Caco-2 (cell line): ENCODE data around the gene WDR27. TPM values are rescaled to one million over a fixed set of nuclear protein-coding genes. Genes with fewer than 3 reads are reported as not detected.

ENCODE experiments used
- BruUV-seq: library from RNA; stranded (reverse); fragments of 400-500 nt; replicated peaks from 2 replicates; lab custom pipeline; 2021; lab: Mats Ljungman, UMichigan
- CTCF ChIA-PET: fragments of 300-600 bp; sonication (Branson Sonifier 250); formaldehyde crosslinking; loops from one replicate; lab custom pipeline; 2022; ENCODE audit warnings: antibody characterized with exemption; lab: Charles Lee
- POLR2A ChIA-PET: fragments of 300-600 bp; sonication (Branson Sonifier 250); formaldehyde crosslinking; loops from one replicate; lab custom pipeline; 2022; ENCODE audit warnings: antibody characterized with exemption; lab: Charles Lee
- DNase-seq, 2 experiments: peaks; one replicate each; pipeline versions ENCODE4 v3.0.0 to v3.0.0-alpha.2; 2020 to 2022
- H3K27me3 ChIP-seq: replicated peaks from 2 replicates; pipeline ENCODE4 v1.6.0; 2011; ENCODE audit warnings: low read length; ENCODE audit not compliant: control insufficient read depth, insufficient read depth
- H3K36me3 ChIP-seq: 2 replicates; pipeline ENCODE4 v1.5.1; 2011; ENCODE audit warnings: low read length; ENCODE audit not compliant: control insufficient read depth, insufficient read depth
- H3K4me1 ChIP-seq: fragments of 250-450 bp; sonication (Bioruptor Pico); 2 replicates; pipeline ENCODE4 v1.5.1; 2020; ENCODE audit warnings: mild to moderate bottlenecking
- H3K4me3 ChIP-seq: 2 replicates; pipeline ENCODE4 v1.5.1; 2011; ENCODE audit warnings: low read depth, mild to moderate bottlenecking, control low read depth, low read length
- H3K9me3 ChIP-seq: fragments of 250-450 bp; sonication (Bioruptor Pico); 2 replicates; pipeline ENCODE4 v1.5.1; 2020; ENCODE audit warnings: mild to moderate bottlenecking, moderate library complexity
- H3K27ac Mint-ChIP-seq: one replicate; pipeline ENCODE4 v1.8.0; 2022; ENCODE audit warnings: mixed read lengths; ENCODE audit not compliant: unreplicated experiment
- H3K27me3 Mint-ChIP-seq: one replicate; pipeline ENCODE4 v1.8.0; 2022; ENCODE audit warnings: mixed read lengths; ENCODE audit not compliant: insufficient read depth, unreplicated experiment
- H3K36me3 Mint-ChIP-seq: one replicate; pipeline ENCODE4 v1.8.0; 2022; ENCODE audit warnings: mild to moderate bottlenecking, mixed read lengths; ENCODE audit not compliant: insufficient read depth, unreplicated experiment
- H3K4me1 Mint-ChIP-seq: one replicate; pipeline ENCODE4 v1.8.0; 2022; ENCODE audit warnings: low read depth, mixed read lengths; ENCODE audit not compliant: unreplicated experiment
- H3K4me3 Mint-ChIP-seq: one replicate; pipeline ENCODE4 v1.8.0; 2022; ENCODE audit warnings: mild to moderate bottlenecking, moderate library complexity, mixed read lengths; ENCODE audit not compliant: unreplicated experiment
- H3K9me3 Mint-ChIP-seq: one replicate; pipeline ENCODE4 v1.8.0; 2022; ENCODE audit warnings: mixed read lengths; ENCODE audit not compliant: unreplicated experiment
- intact Hi-C: fragments of 100-400 bp; cut with micrococcal nuclease; formaldehyde crosslinking; loops from one replicate; pipeline ENCODE4 v1.10.0; 2022; ENCODE audit not compliant: unreplicated experiment
- total RNA-seq: library from RNA; stranded (reverse); gene quantifications from 2 replicates; pipeline ENCODE4 v1.2.3, GENCODE V29; 2022
- TF ChIP-seq, protein P1 (sequence below), 2 experiments: fragments of 200-600 bp in 1 of 2; IDR thresholded peaks; 1 replicate in 1 of 2; 2 replicates in 1 of 2; pipeline versions ENCODE4 v1.5.1 to v1.8.0; 2011 to 2022; ENCODE audit warnings: antibody characterized with exemption in 1 of 2, control low read depth in 1 of 2, inconsistent platforms in 1 of 2, low read depth in 1 of 2, low read length in 1 of 2, mild to moderate bottlenecking in 1 of 2, moderate library complexity in 1 of 2; ENCODE audit not compliant: insufficient read depth in 1 of 2, severe bottlenecking in 1 of 2, unreplicated experiment in 1 of 2

The WDR27 gene
- total RNA-seq, 1 experiment from 2014 or later, result 62.9 TPM

DNA sequence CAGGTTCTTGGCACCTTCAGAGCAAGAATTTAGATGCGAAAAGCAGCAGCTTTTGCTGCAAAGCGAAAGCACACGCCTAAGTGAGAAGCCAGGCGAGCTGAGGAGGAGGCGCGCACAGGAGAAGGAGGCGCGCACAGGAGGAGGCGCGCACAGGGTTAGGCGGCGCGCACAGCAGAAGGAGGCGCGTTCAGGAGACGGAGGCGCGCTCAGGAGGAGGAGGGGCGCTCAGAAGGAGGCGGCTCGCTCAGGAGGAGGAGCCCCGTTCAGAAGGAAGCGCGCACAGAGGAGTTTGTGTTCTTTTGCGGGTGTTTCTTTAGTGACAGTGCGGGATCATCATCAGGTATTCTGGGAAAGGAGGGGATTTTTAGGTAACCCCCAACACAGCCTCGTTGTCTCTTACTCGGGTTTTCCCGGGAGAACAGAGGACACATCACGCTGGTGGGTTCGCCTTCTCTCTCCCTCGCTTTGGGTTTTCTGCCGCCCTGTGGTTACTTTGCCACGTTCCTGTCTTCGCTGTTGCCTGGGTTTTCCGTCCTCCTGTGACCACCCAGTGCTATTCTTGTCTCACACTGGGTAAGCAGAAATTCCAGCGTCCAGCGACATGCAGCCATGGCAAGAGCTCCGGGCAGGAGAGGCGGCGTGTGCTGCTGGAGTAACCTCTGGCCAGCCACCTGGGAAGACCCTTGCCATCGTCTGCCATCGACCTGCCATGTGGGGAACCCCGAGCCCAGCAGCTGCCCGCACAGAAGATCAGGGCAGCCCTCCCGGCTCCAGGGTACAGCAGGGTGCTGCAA, 47.0 kb downstream of the WDR27 start:
- intact Hi-C loops, result no loop called here

DNA sequence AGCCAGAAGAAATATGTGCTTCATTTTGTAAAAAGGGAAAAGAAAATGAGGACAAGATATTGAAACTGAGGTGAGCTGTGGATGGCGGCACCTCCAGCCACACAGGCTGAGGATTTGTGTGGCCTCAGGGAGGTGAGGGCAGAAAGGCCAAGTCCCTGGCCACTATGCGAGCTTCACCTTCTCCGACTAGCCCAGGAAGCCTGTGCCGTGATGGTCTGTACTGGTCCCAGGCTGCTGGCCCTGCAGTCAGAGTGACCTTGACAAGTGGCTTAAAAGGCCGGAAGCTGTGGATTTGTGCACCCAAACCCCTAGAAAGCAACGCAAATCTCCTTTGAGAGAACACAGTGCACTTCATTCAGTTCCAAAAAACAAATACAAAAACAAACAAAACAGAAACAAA, 48.1 kb downstream of the WDR27 start:
- H3K4me1 Mint-ChIP-seq, result no peaks in the 10 kb centered on the region
- intact Hi-C loops, result no loop called here
- H3K4me3 Mint-ChIP-seq, result no peak overlapping the region
- ChIA-PET POLR2A (no interaction called here), CTCF (no interaction called here)
- Histone ChIP-seq H3K4me1 (no peaks in the 10 kb centered on the region), H3K27me3 (no peaks in the 10 kb centered on the region), H3K36me3 (no peaks in the 10 kb centered on the region), H3K9me3 (no peaks in the 10 kb centered on the region), H3K4me3 (no peak overlapping the region)
- H3K27me3 Mint-ChIP-seq, result no peaks in the 10 kb centered on the region
- TF ChIP-seq, protein P1, sequence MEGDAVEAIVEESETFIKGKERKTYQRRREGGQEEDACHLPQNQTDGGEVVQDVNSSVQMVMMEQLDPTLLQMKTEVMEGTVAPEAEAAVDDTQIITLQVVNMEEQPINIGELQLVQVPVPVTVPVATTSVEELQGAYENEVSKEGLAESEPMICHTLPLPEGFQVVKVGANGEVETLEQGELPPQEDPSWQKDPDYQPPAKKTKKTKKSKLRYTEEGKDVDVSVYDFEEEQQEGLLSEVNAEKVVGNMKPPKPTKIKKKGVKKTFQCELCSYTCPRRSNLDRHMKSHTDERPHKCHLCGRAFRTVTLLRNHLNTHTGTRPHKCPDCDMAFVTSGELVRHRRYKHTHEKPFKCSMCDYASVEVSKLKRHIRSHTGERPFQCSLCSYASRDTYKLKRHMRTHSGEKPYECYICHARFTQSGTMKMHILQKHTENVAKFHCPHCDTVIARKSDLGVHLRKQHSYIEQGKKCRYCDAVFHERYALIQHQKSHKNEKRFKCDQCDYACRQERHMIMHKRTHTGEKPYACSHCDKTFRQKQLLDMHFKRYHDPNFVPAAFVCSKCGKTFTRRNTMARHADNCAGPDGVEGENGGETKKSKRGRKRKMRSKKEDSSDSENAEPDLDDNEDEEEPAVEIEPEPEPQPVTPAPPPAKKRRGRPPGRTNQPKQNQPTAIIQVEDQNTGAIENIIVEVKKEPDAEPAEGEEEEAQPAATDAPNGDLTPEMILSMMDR (IDR thresholded peaks at IDR 0.05; ENCODE audit: insufficient read depth in 1 of 2, low read depth in 1 of 2, low read length in 1 of 2, severe bottlenecking in 1 of 2, unreplicated experiment in 1 of 2), result no peak
- H3K9me3 Mint-ChIP-seq, result no peaks in the 10 kb centered on the region
- peaks cover 31% of the 10 kb centered on the region for H3K36me3 Mint-ChIP-seq
- H3K27ac Mint-ChIP-seq, result no peak overlapping the region
- no peak for DNase-seq
- BruUV-seq, result no TSS peak

More for the DNA sequence above, 47.0 kb downstream of the WDR27 start:
- H3K27me3 ChIP-seq, result no peaks in the 10 kb centered on the region
- H3K4me1 ChIP-seq, result no peaks in the 10 kb centered on the region
- no peaks in the 10 kb centered on the region for H3K9me3 ChIP-seq
- BruUV-seq, result no TSS peak
- H3K36me3 ChIP-seq, result 0 out of 2 replicates have a peak, but pooled peaks cover 1% of the 10 kb centered on the region
- DNase-seq, result no peak
- TF ChIP-seq, protein P1 (IDR thresholded peaks at IDR 0.05; ENCODE audit: insufficient read depth in 1 of 2, low read depth in 1 of 2, low read length in 1 of 2, severe bottlenecking in 1 of 2, unreplicated experiment in 1 of 2), result no peak
- Mint-ChIP-seq H3K36me3 (peaks cover 36% of the 10 kb centered on the region), H3K9me3 (no peaks in the 10 kb centered on the region), H3K4me3 (no peak overlapping the region), H3K27ac (no peak overlapping the region), H3K4me1 (no peaks in the 10 kb centered on the region), H3K27me3 (no peaks in the 10 kb centered on the region)
- H3K4me3 ChIP-seq, result no peak overlapping the region
- CTCF ChIA-PET, result no interaction called here
- POLR2A ChIA-PET, result no interaction called here

DNA sequence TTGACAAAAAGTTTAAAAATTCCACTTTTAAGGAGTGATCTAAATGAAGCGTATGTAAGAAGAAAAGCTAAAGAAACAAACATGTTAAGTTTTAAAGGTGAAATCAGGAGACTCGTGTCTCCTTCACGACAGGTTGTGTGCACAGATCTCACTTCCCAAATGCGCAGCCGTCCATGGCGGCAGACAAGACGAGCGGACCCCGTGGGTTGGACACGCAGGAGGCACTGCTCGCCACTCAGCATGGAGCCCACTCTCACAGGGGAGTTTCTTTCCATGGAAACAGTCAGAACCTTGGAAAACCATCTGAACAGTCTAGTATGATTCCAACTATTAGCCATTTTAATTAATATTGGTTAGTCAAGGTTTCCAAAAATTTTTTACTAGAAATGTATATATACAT, 48.9 kb downstream of the WDR27 start:
- no peak for DNase-seq
- ChIA-PET POLR2A (no interaction called here), CTCF (no interaction called here)
- Histone ChIP-seq H3K4me3 (no peak overlapping the region), H3K27me3 (no peaks in the 10 kb centered on the region), H3K4me1 (no peaks in the 10 kb centered on the region), H3K36me3 (no peaks in the 10 kb centered on the region), H3K9me3 (no peaks in the 10 kb centered on the region)
- Mint-ChIP-seq H3K36me3 (peaks cover 27% of the 10 kb centered on the region), H3K4me1 (no peaks in the 10 kb centered on the region), H3K27me3 (no peaks in the 10 kb centered on the region), H3K27ac (no peak overlapping the region), H3K4me3 (no peak overlapping the region), H3K9me3 (no peaks in the 10 kb centered on the region)
- intact Hi-C loops, result no loop called here
- TF ChIP-seq, protein P1 (IDR thresholded peaks at IDR 0.05; ENCODE audit: insufficient read depth in 1 of 2, low read depth in 1 of 2, low read length in 1 of 2, severe bottlenecking in 1 of 2, unreplicated experiment in 1 of 2), result no peak
- no TSS peak for BruUV-seq
